Measurements from ENCODE around the gene PTPRM.

The PTPRM gene

DNA sequence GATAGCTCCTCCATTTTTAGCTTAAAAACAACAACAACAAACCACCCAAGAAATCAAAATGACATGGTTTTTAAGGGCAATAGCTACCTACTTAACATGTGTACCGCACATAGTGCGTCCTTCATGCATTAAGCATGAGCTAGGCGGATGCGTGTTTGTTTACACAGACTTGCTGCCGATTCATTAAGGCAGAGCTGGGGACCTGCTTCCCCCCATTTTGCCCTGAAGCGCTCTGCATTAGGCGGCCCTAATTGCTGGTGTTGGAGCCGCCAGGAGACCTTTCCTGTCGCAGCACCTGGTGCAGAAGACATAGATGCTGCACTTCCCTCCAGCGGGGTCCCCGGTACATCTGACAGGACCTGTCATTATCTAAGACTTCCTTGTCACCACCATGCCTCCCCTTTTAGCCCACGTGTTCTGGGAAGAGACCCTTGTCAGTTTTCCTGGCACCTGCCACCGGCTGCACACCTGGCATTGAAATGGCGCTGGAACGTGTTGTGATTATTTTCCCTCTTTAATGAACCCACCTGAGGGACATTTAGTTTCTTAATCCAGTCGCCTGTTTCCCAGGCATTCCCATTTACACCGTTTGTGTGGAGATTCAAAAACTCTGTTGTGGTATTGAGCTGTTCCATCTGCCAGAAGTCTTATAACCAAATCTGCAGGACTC lies 781.1 kb downstream of the PTPRM start:
- FAIRE-seq, result no peak

DNA sequence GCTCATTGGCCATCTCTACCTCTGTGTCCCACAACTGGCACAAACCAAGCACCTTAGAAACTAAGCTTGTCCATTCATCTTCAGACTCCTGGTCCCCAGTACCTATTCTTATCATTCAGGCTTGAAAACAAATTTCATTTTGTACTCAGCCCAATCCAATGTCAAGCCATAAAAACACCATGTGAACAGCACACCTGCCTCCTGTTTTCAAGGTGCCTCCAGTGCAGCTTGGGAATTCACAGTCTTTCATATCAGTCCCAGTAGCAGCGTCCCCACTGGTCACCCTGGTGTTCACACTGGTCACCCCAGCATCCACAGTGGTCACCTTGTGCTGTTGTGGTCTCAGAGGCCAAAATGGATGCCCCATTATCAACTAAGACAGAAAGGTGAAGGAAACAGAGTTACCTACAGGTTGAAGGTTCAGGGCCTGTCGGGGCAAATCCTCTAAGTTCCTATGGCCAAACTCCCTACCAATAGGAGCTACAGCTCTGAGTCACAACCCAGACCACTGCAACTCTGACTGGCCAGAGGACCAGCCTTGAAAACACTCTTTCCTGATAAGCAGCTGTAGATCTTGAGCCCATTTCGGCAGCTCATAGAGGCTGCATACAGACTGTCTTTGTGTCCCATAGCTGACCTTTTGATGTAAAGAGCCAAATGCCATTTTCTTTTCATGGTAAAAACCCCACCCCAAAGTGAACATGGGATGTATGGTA lies 782.6 kb downstream of the PTPRM start:
- no peak for FAIRE-seq

DNA sequence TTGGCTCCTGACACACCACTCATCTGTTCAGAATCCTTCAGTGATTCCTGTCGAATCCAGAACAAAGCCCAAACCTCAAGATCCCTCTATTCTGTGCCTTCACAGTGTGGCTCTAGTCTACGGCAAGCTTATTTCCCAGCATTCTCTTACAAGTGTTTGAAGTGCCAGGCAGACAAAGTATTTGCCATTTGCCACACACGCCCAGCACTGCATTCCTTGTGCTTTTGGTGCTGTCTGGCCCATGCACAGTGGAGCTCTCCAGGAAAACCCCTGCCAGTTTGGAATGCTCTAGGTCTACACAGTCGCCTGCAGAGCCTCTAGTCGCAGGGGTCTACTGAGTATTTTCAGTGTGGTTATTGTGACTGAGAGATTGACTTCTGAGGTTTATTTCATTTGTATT lies 783.5 kb downstream of the PTPRM start:
- no peak for FAIRE-seq

DNA sequence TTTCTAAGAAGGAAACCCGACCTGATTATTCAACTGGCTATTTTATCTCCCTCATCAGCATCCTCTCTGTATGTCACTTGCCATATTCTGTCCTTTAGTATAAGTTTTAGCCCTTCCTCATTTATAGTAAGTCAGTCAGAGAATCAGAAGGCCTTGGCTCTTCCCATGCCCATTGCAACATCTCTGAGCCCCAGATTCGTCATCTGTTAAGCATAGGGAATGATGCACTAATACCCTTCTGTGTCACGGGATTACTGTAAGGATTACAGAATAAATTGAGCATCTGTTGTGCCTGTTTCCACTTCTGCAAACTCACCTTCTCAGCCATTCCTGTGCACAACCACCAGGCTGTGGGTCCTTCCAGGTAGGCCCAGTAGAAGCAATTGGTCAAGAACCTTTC lies 784.0 kb downstream of the PTPRM start:
- FAIRE-seq, result no peak

DNA sequence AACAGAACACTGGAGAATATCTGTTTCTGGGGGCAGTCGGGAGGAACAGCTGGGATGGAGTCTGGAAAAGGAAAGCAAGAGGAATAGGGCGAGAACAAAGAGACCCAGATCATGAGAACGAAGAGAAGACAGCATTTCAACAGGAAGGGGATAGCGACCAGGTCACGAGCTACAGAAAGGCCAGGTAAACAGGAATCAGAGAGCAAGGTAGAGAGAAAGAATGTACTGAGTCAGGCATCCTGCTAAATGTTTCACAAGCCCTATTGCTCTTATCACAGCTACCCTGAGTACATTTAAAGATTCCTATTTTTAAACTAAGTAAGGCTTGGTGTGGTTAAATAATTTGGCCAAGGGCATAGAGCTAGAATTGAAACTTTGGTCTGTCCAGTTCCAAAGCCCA lies 787.2 kb downstream of the PTPRM start:
- FAIRE-seq, result no peak

DNA sequence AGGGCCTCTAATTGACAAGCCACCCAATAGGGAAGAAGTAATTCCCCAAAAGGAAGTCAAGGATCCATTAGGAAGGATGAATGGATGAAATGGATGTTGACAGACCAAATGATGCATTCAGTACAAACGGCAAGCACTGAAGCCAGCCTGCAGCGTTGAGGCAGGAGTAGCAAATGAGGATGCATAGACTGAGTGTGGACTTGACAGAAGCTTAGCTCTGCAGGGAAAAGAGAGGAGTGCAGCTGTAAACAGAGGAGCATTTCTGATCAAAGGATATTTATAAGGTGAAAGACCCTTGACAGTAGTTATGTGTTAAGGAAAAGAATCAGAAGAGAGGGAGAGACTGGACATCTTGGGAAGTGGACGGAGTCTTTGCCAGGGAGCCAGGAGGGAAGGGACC lies 788.9 kb downstream of the PTPRM start:
- FAIRE-seq, result no peak

DNA sequence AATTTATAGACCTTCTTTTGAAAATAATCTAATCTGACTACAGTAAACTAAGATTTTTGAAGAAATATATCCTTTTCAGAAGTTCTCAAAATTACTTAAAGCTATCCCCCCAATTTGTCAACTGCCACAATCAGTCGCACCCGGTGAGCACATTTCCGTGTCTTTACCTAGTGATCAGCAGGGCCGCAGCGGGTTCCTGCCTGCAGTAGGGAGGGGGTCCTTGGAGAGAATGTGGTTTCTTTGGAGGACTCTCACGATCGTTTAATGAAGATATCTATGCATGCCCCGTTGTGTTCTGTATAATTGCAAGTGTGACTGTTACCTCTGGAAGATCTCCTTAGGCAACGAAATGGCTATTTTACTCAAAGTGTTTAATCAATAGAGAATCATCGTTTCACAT lies 790.2 kb downstream of the PTPRM start:
- FAIRE-seq, result no peak

DNA sequence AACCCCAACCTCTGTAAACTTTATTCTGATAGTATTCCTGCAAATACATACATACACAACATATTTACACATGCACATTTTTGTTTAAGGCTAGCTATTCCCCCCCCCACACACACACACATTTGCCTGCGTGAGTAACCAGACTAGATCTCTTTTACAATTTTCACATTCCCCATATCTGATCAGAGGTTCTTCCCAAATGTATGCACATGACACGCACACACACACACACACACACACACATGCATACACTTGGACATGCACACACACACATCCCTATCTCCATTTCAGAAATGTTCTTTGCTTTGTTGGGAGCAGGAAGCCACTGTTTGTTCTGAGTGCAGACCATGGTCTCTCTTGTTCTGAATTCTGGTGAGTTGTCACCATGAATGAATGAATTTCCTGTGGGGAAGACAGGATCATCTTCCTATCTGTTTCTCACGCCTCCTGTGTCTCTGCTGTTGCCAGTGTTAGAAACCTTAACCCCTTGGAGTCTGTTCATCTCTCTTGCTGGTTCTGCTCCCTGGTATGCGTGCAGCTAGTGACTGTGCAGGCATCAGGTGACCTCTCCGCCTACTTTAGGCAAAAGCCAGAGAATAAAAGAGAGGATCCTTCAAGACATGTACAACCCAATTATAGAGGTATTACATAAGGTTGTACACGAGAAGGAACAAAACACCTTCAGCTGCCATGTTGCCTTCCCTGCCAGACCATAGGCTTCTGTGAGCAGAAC lies 791.1 kb downstream of the PTPRM start:
- FAIRE-seq, result no peak

DNA sequence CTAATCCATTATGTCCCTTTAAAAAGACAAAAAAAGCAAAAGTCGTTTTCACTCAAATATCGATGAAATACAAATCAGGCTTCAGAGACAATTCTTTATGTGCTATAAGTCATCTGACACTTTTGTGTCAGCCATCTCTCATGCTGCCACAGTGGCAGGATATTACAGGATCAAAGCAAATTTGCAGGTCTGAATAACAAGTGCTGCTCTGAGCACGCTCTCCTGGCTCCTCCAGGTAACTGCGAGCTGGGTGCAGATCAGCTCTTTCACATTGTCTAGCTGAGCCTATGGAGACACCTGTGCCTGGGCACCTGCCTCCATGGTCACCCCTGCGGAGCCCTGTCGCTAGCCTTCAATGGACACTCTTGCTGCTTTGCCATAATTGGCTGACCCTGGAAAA lies 792.0 kb downstream of the PTPRM start:
- no peak for FAIRE-seq

DNA sequence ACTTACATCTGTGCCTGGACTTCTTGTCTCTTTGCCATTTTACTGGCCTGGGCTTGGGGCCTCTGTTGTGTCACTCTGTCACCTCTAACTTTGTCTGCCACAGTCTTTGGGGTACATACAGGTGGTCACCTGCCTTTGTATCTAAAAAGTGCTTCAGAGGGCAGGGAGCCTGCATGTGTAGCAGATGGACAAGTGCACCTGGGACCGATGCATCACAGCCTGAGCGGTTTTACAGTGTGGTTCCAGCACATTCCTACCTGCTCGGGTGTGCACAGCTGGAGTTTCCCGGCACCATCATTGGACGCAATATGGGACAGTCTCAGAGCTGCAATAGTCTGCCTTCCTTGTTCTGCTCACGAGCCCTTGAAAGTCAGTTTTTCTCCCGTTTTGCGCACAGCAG lies 792.4 kb downstream of the PTPRM start:
- no peak for FAIRE-seq

DNA sequence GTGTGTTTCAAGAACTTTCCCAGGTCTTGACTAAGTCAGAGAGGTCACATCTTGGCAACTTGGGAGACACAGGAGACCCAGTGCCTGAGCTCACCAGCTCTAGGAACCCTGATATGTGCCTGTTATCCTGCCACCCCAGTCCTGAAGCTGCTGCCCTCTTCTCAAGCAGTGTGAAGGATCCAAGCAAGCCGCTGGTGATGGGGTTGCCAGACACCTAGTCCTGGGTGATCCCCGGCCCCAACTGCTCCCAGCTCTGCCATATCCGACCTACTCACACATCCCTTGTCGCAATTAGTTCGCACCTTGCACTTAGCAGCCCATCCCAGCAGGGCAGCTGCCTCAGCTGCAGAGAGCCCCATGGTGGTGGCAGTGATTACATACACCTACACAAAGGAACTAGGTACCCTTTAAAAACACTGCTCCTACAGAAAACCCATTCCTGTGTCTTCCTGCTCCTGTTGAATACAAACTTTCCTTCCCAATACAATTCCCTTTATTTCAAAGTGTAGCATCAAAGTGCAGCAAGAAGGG lies 794.9 kb downstream of the PTPRM start:
- FAIRE-seq, result no peak

DNA sequence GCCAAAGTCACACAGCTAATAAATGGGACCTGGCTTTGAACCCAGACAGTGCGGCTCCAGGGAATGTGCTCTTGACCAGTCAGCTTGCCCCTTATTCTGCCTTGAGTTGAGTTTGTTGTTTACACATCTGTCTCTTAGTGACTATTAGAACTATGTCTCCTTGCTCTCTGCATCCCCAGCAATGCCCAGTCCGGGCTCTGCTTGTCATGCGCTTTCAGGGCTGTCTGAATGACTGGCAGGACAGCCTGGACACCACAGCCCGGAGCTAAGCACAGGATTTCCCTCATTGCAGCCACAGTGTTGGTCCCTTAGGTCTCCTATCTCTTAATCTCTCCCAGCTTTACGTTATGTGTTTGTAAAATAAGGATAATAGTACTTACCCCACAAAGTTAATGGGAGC lies 795.7 kb downstream of the PTPRM start:
- no peak for FAIRE-seq

DNA sequence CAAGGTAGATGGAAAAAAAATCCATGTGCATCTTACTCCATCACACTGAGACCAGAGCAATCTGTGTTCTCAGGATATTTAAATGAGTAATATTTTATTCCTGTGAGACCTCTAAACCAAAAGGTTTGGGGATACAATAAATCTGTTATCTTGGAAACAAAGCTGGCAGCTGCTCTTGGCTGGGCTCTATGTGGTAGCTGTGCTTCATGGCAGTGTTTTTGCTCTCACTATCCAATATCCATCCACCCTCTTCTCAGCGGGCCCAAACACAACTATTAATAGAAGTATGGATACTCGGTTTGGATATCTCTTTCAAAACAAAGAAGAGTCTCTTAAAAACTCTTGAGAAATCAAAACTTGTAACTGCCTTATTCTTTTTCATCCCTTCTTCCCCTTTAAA lies 797.3 kb downstream of the PTPRM start:
- no peak for FAIRE-seq

DNA sequence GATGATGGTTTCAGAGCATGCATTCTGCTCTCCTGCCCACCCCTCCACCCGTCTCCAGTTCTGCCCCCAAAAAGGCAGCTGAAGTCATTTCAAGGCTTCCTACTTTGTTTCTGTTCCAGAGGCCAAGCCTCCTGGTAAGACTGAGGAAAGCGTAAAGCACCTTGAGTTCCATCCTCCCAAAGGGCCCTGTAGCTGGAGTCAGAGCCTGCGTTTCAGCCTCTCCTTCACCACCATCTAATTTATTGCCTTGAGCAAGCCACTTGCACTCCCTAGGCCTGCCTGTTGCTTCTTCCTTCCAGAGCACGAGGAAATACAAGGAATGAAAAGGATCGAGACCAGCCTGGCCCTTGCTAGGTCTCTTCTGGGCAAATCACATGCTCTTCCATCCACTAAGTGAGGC lies 797.9 kb downstream of the PTPRM start:
- no peak for FAIRE-seq

DNA sequence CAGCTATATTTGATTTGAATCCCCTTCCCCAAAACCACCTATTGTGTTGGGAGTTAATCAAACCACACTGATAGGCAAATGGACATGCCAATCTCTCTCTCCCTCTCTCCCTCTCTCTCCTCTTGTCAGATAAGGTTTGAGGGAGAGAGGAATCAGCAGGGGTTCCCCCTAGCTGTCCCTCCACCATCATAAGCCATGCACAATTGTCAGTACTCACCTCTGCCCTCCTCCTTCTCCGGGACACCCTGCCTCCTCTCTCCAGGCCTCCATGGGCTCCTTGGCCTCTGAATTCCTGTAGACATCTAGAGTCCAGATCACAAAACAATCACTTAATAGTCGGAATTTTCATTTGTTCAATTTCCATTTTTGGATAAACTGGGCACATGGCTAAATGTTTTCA lies 798.4 kb downstream of the PTPRM start:
- no peak for FAIRE-seq

DNA sequence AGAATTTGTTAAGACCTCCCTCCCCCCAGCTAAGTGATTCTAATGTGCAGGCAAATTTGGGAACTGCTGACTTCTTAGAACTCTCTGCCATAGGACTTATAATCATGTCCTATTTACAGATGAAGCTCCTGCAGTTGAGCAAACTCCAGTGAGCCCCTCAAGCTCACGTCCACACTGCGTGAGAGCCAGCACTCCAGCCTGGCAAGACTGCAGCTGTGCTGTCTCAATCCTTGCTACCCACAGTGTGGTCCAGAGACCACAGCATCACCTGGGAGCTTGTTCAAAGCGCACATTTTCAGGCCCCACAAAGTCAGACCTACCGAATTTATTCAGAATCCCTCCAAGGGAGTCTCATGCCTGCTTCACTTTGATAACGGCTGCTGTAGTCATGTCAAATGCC lies 799.0 kb downstream of the PTPRM start:
- FAIRE-seq, result no peak

DNA sequence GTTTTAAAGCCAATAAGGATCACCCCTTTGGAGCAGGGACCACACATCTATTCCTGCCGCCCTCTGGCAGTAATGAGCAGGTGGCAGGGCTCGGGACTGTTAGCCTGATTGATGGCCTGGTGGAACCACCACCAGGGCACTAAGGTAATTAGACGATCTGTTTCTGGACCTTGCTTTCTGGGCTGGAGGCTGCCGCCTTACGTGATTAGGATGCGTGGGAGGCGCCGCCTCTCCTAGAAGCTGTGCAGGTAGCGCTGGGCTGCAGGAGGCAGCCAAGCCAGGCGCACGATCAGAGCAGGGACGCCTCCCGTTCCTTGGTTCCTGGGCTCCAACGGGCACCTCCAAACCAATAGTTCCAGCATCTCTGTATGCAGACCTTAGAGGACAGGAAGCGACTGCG lies 799.5 kb downstream of the PTPRM start:
- no peak for FAIRE-seq

DNA sequence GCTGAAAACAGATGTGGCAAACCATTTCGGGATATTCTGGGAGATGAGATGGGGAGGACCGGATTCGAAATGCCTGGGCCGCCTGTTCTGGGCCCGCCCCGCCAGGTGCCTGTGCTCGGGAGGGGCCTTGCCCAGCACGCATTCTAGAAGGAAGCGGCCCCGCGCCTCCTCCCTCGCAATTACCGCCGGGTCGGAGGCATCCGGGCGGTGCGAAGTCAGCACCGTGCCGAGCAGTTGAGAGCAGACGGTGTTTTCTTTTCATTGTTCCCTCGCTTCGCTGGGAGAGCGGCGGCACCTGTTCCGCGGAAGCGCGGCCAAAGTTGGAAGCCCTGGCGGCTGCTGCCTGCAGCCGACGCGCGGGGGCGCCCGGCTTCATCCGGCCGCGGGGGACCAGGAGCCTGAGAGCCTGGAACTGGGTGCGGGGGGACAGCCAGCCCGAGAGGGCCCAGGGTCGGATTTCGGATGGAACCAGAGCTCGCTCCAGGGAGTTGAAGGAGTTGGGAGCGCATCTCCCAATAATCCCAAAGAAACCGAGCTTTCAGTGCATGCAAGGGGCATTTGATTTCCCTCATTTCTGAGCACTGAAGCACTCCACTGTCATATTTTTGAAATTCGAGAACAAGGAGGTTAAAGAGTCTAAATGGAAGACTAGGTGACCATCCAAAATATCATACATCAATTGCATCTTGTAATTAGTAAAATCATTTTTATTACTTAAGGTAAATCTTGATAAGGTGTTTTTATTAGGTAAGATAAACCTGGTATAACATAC lies 800.3 kb downstream of the PTPRM start:
- FAIRE-seq, result no peak

DNA sequence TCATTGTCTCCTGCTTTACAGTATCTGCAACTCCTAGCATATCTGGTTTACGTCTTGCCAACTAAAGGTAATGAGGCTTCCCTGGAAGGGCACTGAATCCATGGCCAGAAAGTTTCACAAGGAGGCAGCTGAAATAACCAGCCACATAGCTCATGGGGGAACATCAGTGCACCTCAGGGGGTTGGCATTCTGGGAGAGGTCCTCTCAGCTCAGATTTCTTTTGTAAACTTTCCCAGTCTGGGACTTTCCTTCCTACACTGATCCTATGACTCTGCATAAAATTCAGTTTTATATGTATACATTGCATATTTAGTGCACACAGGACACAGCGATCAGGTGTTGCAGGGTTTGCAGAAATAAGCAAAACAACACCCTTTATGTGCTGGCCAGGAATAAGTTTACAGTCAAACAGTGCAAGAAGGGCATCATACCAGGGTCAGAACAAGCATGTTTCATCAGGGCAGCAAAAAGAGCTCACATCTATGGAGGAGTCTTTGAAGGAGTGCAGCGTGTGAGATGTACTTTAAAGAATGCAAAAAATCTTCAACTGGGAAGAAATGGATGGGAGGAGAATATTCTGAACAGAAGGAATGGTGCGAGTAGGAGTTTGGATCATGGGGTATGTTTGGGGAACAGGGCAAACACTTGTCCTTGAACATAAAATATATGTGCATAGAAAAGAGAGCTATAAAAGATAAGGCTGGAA lies 801.5 kb downstream of the PTPRM start:
- FAIRE-seq, result no peak

DNA sequence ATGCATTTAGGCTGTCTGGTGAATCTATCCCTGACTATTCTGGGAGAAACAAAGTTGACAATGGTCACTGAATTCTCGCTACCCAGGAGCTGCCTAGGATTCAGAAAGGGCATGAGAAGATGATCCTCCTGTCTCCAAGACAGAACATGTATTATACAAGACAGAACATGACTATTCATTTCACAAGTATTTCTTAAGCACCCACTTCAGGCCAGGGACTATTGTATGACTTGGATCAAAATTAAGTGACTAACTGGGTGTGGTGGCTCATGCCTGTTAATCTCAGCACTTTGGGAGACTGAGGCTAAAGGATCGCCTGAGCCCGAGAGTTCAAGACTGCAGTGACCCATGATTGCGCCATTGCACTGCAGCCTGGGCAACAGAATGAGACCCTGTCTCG lies 806.4 kb downstream of the PTPRM start:
- no peak for FAIRE-seq

DNA sequence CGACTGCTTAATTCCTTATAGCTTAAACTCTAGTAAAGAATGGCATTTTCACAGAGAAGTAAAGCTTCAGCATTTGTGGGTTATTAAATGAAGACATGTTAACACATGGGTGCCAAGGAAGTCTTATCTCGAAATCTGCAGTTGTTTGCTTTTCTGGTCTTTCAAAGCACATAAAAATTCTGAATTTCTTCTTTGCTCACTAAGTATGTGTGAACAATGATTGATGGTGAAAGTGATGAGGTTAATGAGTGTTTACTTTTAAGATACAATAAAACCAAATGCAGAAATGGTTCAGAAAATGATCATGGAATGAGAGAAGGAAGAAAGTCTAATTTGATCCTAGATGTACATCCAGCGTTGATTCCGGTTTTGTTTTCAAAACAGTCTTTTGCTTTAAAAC lies 807.6 kb downstream of the PTPRM start:
- peak; percentile 84 for FAIRE-seq

DNA sequence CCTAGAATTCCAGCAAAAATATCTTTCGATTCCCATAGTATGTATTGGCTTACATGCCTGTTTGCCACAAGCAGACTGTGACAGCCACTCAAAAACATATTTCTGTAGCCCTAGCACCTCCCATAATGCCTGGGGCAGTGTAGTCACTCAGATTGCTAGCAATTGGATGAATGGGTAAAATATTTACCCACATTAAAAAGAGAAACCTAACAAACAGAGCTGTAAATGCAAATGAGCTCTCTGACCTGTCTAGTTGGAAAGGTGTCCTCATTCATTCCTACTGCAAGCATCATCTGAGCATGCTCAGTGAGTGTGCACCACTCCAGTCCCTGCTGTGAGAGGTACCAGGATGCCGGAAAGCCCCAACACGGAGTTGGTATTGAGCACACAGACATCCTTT lies 808.1 kb downstream of the PTPRM start:
- no peak for FAIRE-seq
